Measurements from ENCODE around the gene HEXIM2.
A peak's percentile ranks its signal among the peaks of the same experiment; 100 is the strongest.
"Not testable (repeated sequence)": the region's sequence is repeated elsewhere in the genome, so short reads cannot be mapped to it uniquely, and the experiment has no call there.

HEXIM2 gene, protein sequence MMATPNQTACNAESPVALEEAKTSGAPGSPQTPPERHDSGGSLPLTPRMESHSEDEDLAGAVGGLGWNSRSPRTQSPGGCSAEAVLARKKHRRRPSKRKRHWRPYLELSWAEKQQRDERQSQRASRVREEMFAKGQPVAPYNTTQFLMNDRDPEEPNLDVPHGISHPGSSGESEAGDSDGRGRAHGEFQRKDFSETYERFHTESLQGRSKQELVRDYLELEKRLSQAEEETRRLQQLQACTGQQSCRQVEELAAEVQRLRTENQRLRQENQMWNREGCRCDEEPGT

DNA sequence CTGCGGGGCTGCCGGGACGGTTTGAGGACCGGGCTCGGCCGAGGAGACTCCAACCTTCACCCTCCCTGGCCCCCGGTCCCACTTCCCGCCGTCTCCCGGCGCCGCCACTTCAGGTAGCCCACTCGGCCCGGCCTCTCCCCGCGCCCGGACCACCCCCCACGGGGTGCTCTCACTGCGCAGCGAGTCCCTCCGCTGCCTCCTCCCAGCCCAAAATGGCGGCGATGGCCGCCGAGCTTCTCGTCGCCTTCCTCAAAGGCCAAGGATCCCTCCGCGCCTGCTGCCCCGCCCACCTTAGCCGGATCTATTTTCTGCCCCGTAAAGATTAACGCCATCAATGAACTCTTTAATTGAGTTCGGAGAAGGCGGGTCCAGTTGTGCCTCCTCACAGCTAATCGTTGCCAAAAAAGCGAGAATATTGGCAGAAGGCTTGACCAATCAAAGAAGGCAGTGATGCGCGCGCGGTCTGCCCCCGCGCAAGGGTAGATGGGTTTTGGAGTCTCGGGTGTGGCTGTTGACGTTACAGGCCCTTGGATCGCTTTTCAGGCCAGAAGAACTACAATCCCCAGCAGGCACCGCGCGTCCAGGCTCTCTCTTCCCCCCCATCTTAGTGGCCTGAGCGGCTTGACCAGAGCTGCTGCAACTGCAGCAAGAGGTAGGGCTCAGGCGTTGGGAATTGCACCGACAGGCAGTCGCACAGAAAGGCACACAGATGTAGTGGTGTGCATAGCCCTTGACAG lies at the start of gene HEXIM2:
HEXIM2 (plus strand) TSS at position 588 of the 737 bp plus-strand sequence. CDS start 919 bp downstream, outside the sequence.
- DNase-seq, result peak; percentile 98 to 100

- no peak for DNase-seq
These were observed 48.9 kb upstream of the HEXIM2 start for GRCh38 chr17:45112559-45113423.

DNA sequence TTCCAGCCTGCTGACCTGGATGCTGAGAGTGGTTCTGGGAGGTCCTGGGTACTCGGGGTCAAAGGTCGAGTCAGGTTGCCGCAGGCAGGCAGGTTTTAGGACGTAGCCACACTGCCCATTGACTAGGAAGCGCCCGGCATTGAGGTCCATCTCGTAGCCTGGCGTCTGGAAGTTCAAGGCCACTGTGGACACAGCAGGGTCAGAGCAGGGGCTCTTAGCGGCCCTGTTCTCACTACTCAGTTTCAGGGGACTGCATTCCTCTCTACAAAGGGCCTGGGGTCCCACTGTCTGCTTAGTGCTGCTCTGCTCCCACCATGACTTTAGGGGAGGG lies 48.3 kb upstream of the HEXIM2 start:
- DNase-seq, result no peak

DNA sequence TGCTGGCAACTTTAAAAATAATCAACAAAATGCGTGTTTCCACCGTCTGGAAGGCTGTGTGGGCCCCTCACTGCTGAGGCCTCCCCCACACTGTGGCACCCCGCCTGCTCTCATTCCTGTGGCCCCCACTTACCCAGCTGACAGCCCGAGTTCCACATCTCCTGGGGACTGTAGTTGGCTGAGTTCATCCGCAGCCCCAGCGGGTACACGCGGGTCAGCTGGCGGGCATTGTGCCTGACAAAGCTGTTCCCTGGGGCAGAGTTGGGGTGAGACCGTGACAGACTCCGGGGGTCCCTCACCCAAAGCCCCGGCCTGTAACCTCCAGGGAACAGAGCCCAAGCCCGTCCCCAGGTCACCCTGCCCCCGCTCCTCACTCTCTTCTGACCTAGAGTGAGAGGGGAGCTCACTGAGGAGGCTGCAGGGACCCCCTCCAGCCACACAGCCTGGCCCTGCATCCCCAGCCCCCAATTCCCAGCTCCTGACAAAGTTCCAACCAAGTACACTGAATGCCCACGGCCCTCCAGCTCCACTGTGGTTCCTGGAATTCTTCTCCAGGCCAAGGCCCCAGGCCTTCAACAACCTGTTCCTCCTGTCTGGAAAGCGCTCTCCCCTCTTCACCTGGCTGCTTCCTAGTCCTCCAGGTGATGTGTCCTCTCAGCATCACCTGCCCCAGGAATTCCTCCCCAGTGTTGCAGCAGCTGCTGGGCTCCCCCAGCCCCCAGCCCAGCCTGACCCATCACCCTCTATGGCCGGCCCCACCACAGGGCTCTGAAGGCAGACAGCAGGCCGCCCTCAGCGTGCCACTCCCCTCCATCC lies 47.4 kb upstream of the HEXIM2 start:
- DNase-seq, result no peak

- DNase-seq, result no peak
These were observed 46.6 kb upstream of the HEXIM2 start for GRCh38 chr17:45115015-45115625.

GRCh38 chr17:45115871-45116270 lies 45.8 kb upstream of the HEXIM2 start:
- no peak for DNase-seq

- no peak for DNase-seq
These were observed 45.1 kb upstream of the HEXIM2 start for GRCh38 chr17:45116434-45117016.

GRCh38 chr17:45117334-45117733 lies 44.3 kb upstream of the HEXIM2 start:
- no peak for DNase-seq

DNA sequence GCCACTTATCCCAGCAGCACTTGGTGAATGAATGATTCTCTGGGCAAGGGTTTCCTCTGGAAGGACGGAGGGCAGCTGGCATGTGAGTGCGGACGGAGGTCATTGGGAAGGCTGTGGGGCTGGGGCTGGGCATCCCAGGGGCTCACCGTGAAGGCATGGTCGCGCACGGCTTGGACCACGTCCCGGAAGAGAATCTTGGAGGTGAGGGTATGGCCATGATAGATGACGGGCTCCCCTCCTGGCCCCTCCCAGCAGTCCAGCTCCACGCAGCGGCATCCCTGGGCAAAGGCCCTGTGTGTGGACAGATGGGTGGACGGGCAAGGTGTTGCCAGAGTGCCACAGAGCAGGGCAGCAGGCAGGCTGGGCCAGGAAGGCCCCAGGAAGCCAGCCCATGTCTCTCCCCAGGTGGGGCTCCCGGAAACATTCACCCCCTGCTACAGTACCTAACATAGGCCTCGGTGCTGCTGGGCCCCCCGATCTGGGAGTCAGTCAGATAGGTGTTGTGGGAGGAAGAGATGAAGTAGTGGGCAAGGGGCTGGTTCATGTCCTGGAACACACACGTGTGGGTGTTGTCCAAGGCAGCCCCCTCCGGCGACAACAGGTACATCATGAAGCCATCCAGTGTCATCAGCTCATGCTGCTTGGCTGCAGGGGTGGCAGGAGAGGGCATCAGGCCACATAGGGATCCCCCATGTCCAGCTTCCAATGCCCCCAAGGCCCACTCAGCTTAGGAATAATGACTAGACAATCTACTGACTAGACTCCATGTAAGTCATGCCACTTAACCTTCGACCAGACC lies 43.6 kb upstream of the HEXIM2 start:
- DNase-seq, result no peak

- DNase-seq, result no peak
These were observed 43.0 kb upstream of the HEXIM2 start for GRCh38 chr17:45118691-45119090.

DNA sequence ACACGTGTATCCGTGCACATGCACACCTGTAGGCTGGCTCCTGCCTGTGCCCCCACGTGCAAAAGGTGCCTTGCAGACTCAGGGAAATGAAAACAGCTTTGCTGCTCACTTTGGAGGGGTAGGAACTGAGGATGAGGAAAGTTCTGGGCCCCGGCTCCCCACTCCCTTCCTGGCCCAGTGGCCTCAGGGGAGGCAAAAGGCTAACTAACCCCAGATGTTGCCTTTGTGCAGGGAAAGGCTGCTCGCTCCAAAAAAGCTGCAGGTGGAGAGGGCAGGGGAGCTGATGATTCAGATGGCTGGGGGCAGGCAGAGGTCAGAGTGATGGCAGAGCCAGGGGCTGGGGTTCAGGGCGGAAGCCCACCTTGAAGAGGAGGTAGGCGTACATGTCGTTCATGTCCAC lies 41.7 kb upstream of the HEXIM2 start:
- no peak for DNase-seq

DNA sequence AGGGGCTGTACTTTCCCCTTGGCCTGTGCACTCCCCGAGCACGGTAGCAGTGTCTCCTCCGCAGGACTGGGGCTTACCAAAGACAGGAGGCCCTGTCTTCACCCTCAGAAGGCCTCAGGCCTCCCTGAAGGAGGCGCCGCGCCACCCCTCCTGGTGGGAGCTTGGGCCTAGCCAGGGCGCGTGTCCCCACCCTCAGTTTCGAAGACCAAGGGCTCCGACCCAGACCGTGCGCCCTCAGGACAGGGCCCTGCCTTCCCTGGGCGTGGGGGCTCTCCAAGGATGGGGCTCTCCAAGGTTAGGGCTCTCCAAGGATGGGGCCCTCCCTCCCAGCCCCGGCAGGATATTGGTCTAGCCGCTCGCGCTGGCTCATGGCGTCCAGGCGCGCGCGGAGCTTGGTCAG lies 41.1 kb upstream of the HEXIM2 start:
- no peak for DNase-seq

DNA sequence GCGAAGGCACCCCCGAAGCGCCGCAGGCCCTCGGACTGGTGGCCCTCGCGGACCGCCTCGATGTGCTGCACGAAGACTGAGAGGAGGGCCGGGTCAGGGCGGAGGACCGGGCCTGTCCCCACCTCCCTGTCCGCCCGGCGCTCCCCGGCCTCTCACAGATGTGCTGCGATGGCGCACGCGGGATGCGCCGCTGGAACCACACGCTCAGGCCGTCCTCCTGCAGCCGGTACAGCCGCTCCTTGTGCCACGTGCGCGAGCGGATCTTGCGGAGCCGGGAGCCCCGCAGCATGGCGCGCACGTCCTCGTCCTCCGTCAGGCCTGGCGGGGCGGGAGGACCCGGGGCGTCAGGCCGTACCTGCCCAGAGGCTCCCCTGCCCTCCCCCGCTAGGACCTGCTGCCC lies 40.6 kb upstream of the HEXIM2 start:
- no peak for DNase-seq

GRCh38 chr17:45123076-45123770 lies 38.5 kb upstream of the HEXIM2 start:
- no peak for DNase-seq

GRCh38 chr17:45123930-45124796 lies 37.5 kb upstream of the HEXIM2 start:
- no peak for DNase-seq

- not testable (repeated sequence) for DNase-seq
These were observed 36.9 kb upstream of the HEXIM2 start for GRCh38 chr17:45124797-45125122.

DNA sequence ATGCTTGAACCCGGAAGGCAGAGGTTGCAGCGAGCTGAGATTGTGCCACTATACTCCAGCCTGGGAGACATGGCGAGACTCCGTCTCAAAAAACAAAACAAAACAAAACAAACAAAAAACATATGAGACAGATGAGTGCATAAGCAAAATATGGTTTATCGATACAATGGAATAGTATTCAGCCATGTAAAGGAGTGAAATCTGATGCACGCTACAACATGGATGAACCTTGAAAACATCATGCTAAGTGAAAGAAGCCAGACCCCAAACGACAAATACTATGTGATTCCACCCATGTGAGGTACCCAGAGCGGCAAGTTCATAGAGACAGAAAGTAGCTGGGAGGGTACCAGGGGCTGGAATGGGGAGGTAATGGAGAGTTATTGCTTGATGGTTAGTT lies 36.2 kb upstream of the HEXIM2 start:
- DNase-seq, result no peak

DNA sequence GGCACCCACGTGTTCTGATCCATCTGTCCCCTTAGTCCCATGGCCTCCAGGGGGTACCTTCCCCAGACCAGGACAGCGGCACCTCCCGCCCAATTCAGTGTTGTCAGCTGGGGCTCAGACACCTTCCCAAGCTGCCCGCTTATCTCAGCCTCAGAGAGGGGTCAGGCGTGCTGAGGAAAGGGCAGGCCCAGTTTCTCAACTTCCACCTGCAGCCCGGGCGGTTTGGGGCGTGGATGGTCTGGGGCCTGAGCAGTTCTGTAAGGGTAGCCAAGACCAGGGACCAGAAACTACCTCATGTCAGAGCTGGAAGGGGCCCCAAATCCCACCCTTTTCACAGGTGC lies 34.5 kb upstream of the HEXIM2 start:
- DNase-seq, result no peak

GRCh38 chr17:45127548-45128300 lies 34.0 kb upstream of the HEXIM2 start:
- DNase-seq, result no peak

All from NCI-H446 (cell line).